Activated CD4-positive, alpha-beta T cell treated with anti-CD3 and anti-CD28 coated beads, Interleukin-10, Interleukin-2, amounts not matched to agents 100 ng/mL and 50 ng/mL, durations not matched to agents 16 hours and 8 hours (primary cell): ENCODE results near the gene DMGDH.
"Not testable (repeated sequence)": the region's sequence is repeated elsewhere in the genome, so short reads cannot be mapped to it uniquely, and the experiment has no call there.

Source experiments
- DNase-seq: peaks from one replicate; pipeline ENCODE4 v3.0.0-alpha.2; 2020

The DMGDH gene

GRCh38 chr5:79008362-79008761, 61.1 kb downstream of the DMGDH start:
- DNase-seq: no peak

GRCh38 chr5:79007872-79008271, 61.6 kb downstream of the DMGDH start:
- no peak for DNase-seq

- no peak for DNase-seq
Observed at GRCh38 chr5:79005936-79006631, 63.4 kb downstream of the DMGDH start.

GRCh38 chr5:79005151-79005550, 64.3 kb downstream of the DMGDH start:
- DNase-seq: no peak

- DNase-seq: no peak
Observed at GRCh38 chr5:79002374-79002773, 67.1 kb downstream of the DMGDH start.

- DNase-seq: no peak
Observed at GRCh38 chr5:79001471-79001870, 68.0 kb downstream of the DMGDH start.

GRCh38 chr5:78997090-78997489, 72.4 kb downstream of the DMGDH start:
- no peak for DNase-seq

- no peak for DNase-seq
Observed at GRCh38 chr5:78995521-78996007, 73.9 kb downstream of the DMGDH start.

- no peak for DNase-seq
Observed at GRCh38 chr5:78993165-78993564, 76.3 kb downstream of the DMGDH start.

- DNase-seq: no peak
Observed at GRCh38 chr5:78992146-78992545, 77.3 kb downstream of the DMGDH start.

GRCh38 chr5:78989080-78989479, 80.4 kb downstream of the DMGDH start:
- DNase-seq: no peak

- peak; percentile 89 for DNase-seq
Observed at GRCh38 chr5:78985725-78986223, 83.7 kb downstream of the DMGDH start.

- peak; percentile 76 for DNase-seq
Observed at GRCh38 chr5:78985116-78985724, 84.3 kb downstream of the DMGDH start, which contains the start of gene ARSB. Gene ARSB (minus strand): TSS chr5:78985310. CDS start chr5:78985248, 62 bp downstream.

- DNase-seq: peak; percentile 90
Observed at GRCh38 chr5:78984439-78985115, 84.9 kb downstream of the DMGDH start.

GRCh38 chr5:78983601-78984438, 85.7 kb downstream of the DMGDH start:
- no peak for DNase-seq

- not testable (repeated sequence) for DNase-seq
Observed at GRCh38 chr5:78983194-78983593, 86.3 kb downstream of the DMGDH start.

- DNase-seq: no peak
Observed at GRCh38 chr5:78979909-78980308, 89.6 kb downstream of the DMGDH start.

- peak; percentile 17 for DNase-seq
Observed at GRCh38 chr5:78979117-78979742, 90.2 kb downstream of the DMGDH start.

GRCh38 chr5:78975035-78975434, 94.4 kb downstream of the DMGDH start:
- no peak for DNase-seq

GRCh38 chr5:78974601-78975000, 94.9 kb downstream of the DMGDH start:
- no peak for DNase-seq

- DNase-seq: no peak
Observed at GRCh38 chr5:78974011-78974410, 95.5 kb downstream of the DMGDH start.
